Fibroblast of lung (primary cell): ENCODE data around the gene TFAP2C. TPM values are rescaled to one million over a fixed set of nuclear protein-coding genes. Genes with fewer than 3 reads are reported as not detected.

Experiments
- DNase-seq, 2 donors: peaks; one replicate each; pipeline versions ENCODE4 v3.0.0 to v3.0.0-alpha.2; 2010; ENCODE audit warnings: low read depth in 2 of 2
- H2AFZ ChIP-seq: 2 replicates; pipeline ENCODE4 v1.5.1; 2012; ENCODE audit warnings: low read length, control low read depth, inconsistent platforms
- H3K27ac ChIP-seq: 2 replicates; pipeline ENCODE4 v1.5.1; 2011; ENCODE audit warnings: low read length, control low read depth; ENCODE audit not compliant: insufficient read depth
- H3K27me3 ChIP-seq: 2 replicates; pipeline ENCODE4 v1.5.1; 2011; ENCODE audit warnings: mild to moderate bottlenecking, low read length; ENCODE audit not compliant: control insufficient read depth, insufficient read depth
- H3K36me3 ChIP-seq: 2 replicates; pipeline ENCODE4 v1.5.1; 2011; ENCODE audit warnings: low read length; ENCODE audit not compliant: control insufficient read depth, insufficient read depth
- H3K4me1 ChIP-seq: 2 replicates; pipeline ENCODE4 v1.5.1; 2011; ENCODE audit warnings: low read length; ENCODE audit not compliant: control insufficient read depth, insufficient read depth; ENCODE audit errors: extremely low read depth
- H3K4me2 ChIP-seq: 2 replicates; pipeline ENCODE4 v1.5.1; 2011; ENCODE audit warnings: low read length, control low read depth; ENCODE audit not compliant: insufficient read depth; ENCODE audit errors: extremely low read depth
- H3K4me3 ChIP-seq, 4 experiments: fragments of 200-600 bp in 1 of 4; sonication (generic) in 1 of 4; replicated peaks in 1 of 4; 2 replicates each; pipeline ENCODE4 v1.5.1; 2011 to 2016; ENCODE audit warnings: low read length in 4 of 4, low read depth in 3 of 4, mild to moderate bottlenecking in 3 of 4, control low read depth in 2 of 4, inconsistent platforms in 1 of 4, mixed read lengths in 1 of 4; ENCODE audit not compliant: insufficient read depth in 1 of 4; ENCODE audit errors: control extremely low read depth in 1 of 4
- H3K79me2 ChIP-seq: 2 replicates; pipeline ENCODE4 v1.5.1; 2012; ENCODE audit warnings: mild to moderate bottlenecking, low read length, inconsistent platforms; ENCODE audit not compliant: control insufficient read depth, insufficient read depth
- H3K9ac ChIP-seq: 2 replicates; pipeline ENCODE4 v1.5.1; 2011; ENCODE audit warnings: mild to moderate bottlenecking, low read length, control low read depth; ENCODE audit not compliant: insufficient read depth
- H3K9me3 ChIP-seq: 2 replicates; pipeline ENCODE4 v1.5.1; 2012; ENCODE audit warnings: low read depth, low read length; ENCODE audit not compliant: control insufficient read depth, insufficient read depth
- H4K20me1 ChIP-seq: 2 replicates; pipeline ENCODE4 v1.5.1; 2011; ENCODE audit warnings: low read length; ENCODE audit not compliant: control insufficient read depth, insufficient read depth; ENCODE audit errors: extremely low read depth
- CTCF ChIP-seq, 2 donors: IDR thresholded peaks in 1 of 2; conservative IDR thresholded peaks in 1 of 2; 1 replicate in 1 of 2; 2 replicates in 1 of 2; pipeline ENCODE4 v1.5.1; 2011 to 2012; ENCODE audit warnings: low read length in 2 of 2, control low read depth in 1 of 2, inconsistent platforms in 1 of 2, low read depth in 1 of 2, mild to moderate bottlenecking in 1 of 2
- EZH2 ChIP-seq: IDR thresholded peaks from 2 replicates; pipeline ENCODE4 v1.5.1; 2012; ENCODE audit warnings: low read length, control low read depth, mild to moderate bottlenecking; ENCODE audit errors: missing control alignments
- polyA plus RNA-seq, 2 donors: library from polyadenylated mRNA; depleted of rRNA in 1 of 2; stranded (reverse) in 1 of 2; unstranded in 1 of 2; fragments of >200 nt; gene quantifications; 2 replicates each; pipeline ENCODE4 v1.2.1, GENCODE V29; 2011 to 2012; ENCODE audit warnings: missing spikeins in 1 of 2
- total RNA-seq: library from RNA; depleted of rRNA; stranded (reverse); fragments of >200 nt; gene quantifications from 2 replicates; pipeline ENCODE4 v1.2.1, GENCODE V29; 2014

Gene TFAP2C
- total and polyA plus RNA-seq, 2 donors (not counting 1 experiment from before 2014, with no cell fraction given) = 0.39 TPM; not detected in 1

GRCh38 chr20:56630506-56631317 is 1.6 kb downstream of the TFAP2C start:
- Histone ChIP-seq H3K4me1 (no peaks in the 10 kb centered on the region), H4K20me1 (no peaks in the 10 kb centered on the region), H3K36me3 (no peaks in the 10 kb centered on the region), H3K27ac (no peak overlapping the region), H3K9me3 (no peaks in the 10 kb centered on the region), H3K27me3 (peaks cover 54% of the 10 kb centered on the region), H3K4me3 (peak overlapping the region in 1 of 4 experiments; percentile 54), H2AFZ (no peak overlapping the region), H3K4me2 (no peak overlapping the region), H3K9ac (no peak overlapping the region), H3K79me2 (no peaks in the 10 kb centered on the region)
- TF ChIP-seq CTCF (conservative IDR thresholded peaks at IDR 0.05 in 1 of 2, IDR thresholded peaks at IDR 0.05 in 1 of 2; ENCODE audit: low read depth in 1 of 2, low read length in 2 of 2) = no peak
- peak; percentile 12 for TF ChIP-seq EZH2
- DNase-seq = peak in 1 of 2 donors; percentile 48

GRCh38 chr20:56631318-56631989 is 2.3 kb downstream of the TFAP2C start:
- Histone ChIP-seq H3K27ac (no peak overlapping the region), H4K20me1 (no peaks in the 10 kb centered on the region), H3K4me3 (peak overlapping the region in 1 of 4 experiments; percentile 54), H3K36me3 (no peaks in the 10 kb centered on the region), H3K9ac (no peak overlapping the region), H3K4me2 (no peak overlapping the region), H3K79me2 (no peaks in the 10 kb centered on the region), H3K27me3 (peaks cover 47% of the 10 kb centered on the region), H3K9me3 (no peaks in the 10 kb centered on the region), H2AFZ (no peak overlapping the region), H3K4me1 (no peaks in the 10 kb centered on the region)
- TF ChIP-seq EZH2 (peak; percentile 63), CTCF (conservative IDR thresholded peaks at IDR 0.05 in 1 of 2, IDR thresholded peaks at IDR 0.05 in 1 of 2; ENCODE audit: low read depth in 1 of 2, low read length in 2 of 2) (no peak)
- no peak for DNase-seq

GRCh38 chr20:56631990-56632327 is 2.9 kb downstream of the TFAP2C start:
- H4K20me1 ChIP-seq = no peaks in the 10 kb centered on the region
- peak overlapping the region in 1 of 4 experiments; percentile 54 for H3K4me3 ChIP-seq
- no peak overlapping the region for H3K9ac ChIP-seq
- peaks cover 42% of the 10 kb centered on the region for H3K27me3 ChIP-seq
- no peaks in the 10 kb centered on the region for H3K4me1 ChIP-seq
- H2AFZ ChIP-seq = no peak overlapping the region
- no peak for DNase-seq
- TF ChIP-seq CTCF (conservative IDR thresholded peaks at IDR 0.05 in 1 of 2, IDR thresholded peaks at IDR 0.05 in 1 of 2; ENCODE audit: low read depth in 1 of 2, low read length in 2 of 2) (no peak), EZH2 (no peak)
- no peaks in the 10 kb centered on the region for H3K36me3 ChIP-seq
- H3K4me2 ChIP-seq = no peak overlapping the region
- no peak overlapping the region for H3K27ac ChIP-seq
- no peaks in the 10 kb centered on the region for H3K9me3 ChIP-seq
- H3K79me2 ChIP-seq = no peaks in the 10 kb centered on the region
